Small intestine (tissue), 7 donors: ENCODE results near the gene ATOH8. TPM values are rescaled to one million over a fixed set of nuclear protein-coding genes. Genes with fewer than 3 reads are reported as not detected.
A peak's percentile ranks its signal among the peaks of the same experiment; 100 is the strongest.
"Not testable (repeated sequence)": the region's sequence is repeated elsewhere in the genome, so short reads cannot be mapped to it uniquely, and the experiment has no call there.

Experiments
- DNase-seq, 2 donors: peaks; one replicate each; pipeline versions ENCODE4 v3.0.0 to v3.0.0-alpha.2; 2013
- FAIRE-seq: peaks from 2 replicates; lab custom pipeline; 2012; peaks lifted over from hg19 to GRCh38; lab: Jason Lieb, UNC
- H3K27ac ChIP-seq, 3 donors: one replicate each; pipeline ENCODE4 v1.5.1; 2013; ENCODE audit warnings: low read length in 2 of 3, mild to moderate bottlenecking in 2 of 3, control low read depth in 1 of 3, inconsistent platforms in 1 of 3, low read depth in 1 of 3, moderate library complexity in 1 of 3
- H3K27me3 ChIP-seq, 3 donors: one replicate each; pipeline ENCODE4 v1.6.1; 2013; ENCODE audit warnings: low read length in 3 of 3, inconsistent platforms in 1 of 3; ENCODE audit not compliant: control insufficient read depth in 3 of 3, insufficient read depth in 3 of 3
- H3K36me3 ChIP-seq, 3 donors: one replicate each; pipeline ENCODE4 v1.6.1; 2013; ENCODE audit warnings: low read length in 3 of 3, inconsistent platforms in 1 of 3, low read depth in 1 of 3, mild to moderate bottlenecking in 1 of 3, moderate library complexity in 1 of 3; ENCODE audit not compliant: control insufficient read depth in 3 of 3, insufficient read depth in 2 of 3
- H3K4me1 ChIP-seq, 3 donors: one replicate each; pipeline ENCODE4 v1.6.1; 2013; ENCODE audit warnings: low read length in 2 of 3, inconsistent platforms in 1 of 3, low read depth in 1 of 3, mild to moderate bottlenecking in 1 of 3, moderate library complexity in 1 of 3; ENCODE audit not compliant: control insufficient read depth in 3 of 3, insufficient read depth in 2 of 3
- H3K4me3 ChIP-seq, 3 donors: one replicate each; pipeline ENCODE4 v1.5.1; 2013; ENCODE audit warnings: low read length in 3 of 3, control low read depth in 1 of 3, inconsistent platforms in 1 of 3, low read depth in 1 of 3, mild to moderate bottlenecking in 1 of 3, moderate library complexity in 1 of 3
- H3K9me3 ChIP-seq, 2 donors: one replicate each; pipeline ENCODE4 v1.6.1; 2013; ENCODE audit warnings: low read depth in 1 of 2, low read length in 1 of 2; ENCODE audit not compliant: control insufficient read depth in 2 of 2, insufficient read depth in 1 of 2
- WGBS, 3 donors: extraction: QIAGEN DNeasy Blood & Tissue Kit; methylation state at CpG; one replicate each; pipeline ENCODE4 v1.1.7; 2013; 5-methylcytosine and 5-hydroxymethylcytosine counted together
- polyA plus RNA-seq, 4 donors: library from polyadenylated mRNA; stranded (reverse) in 3 of 4; unstranded in 1 of 4; fragments of 200-250 nt in 3 of 4; fragments of 120-200 nt in 1 of 4; gene quantifications; one replicate each; pipeline versions ENCODE4 v1.2.1 to v1.2.3, GENCODE V29; 2013
- donor health status: healthy with polysubstance abuse.
- donor health status: control.
- donor health status: control.
- donor health status: Bipolar disorder and iron deficiency.
- donor health status: healthy.

ATOH8 gene
- polyA plus RNA-seq, 4 donors: 1.6 to 18.4 (median 3.7) TPM

DNA sequence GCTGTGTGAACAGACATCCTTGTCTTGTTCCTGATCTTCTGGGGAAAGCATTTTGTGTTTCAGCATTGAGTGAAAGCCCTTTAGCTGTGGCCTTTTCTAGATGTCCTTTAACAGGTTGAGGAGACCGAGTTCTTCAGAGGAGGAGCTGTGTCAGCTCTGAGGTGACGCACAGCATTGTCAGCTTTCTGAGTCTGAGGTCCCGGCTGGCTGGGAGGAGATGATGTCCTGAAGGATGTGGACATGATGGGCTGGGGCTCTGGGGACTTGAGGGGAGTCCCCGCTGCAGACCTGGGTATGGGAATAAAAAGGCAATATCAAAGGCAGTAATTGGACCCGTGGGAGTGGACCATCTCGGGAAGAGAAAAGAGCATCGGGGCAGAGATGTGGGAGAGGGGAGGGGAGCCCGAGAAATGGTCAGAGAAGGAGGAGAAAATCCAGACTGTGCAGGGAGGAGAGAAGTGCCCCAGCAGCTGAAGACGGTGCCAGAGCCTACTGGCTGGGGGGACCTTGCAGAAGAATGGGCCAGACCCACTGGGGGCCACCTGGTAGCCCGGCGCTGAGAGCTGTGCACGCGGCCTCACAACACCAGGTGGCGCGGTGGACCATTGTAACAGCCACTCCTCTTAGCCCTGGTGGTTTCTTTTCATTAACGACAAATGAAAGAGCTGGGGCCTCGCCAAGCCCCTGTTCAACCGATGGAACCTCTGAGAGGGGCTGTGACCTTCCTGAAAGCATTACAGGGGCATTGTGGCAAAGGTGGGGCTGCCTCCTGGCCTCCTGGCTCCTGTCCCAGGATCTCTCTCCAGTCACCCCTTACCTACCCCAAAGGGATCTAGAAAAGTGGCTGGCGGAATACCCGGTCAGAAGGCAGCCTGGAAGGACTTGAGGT lies 73.4 kb downstream of the ATOH8 start:
- 24 to 28% (median 25%) methylated on average over 20 of the region's 20 CpGs for WGBS, 3 donors
- no peak overlapping the region for H3K27ac ChIP-seq
- DNase-seq: peak; percentile 59 to 75
- H3K4me1 ChIP-seq: peaks cover 0 to 4% (median 0%) of the 10 kb centered on the region in 3 donors
- H3K4me3 ChIP-seq: no peak overlapping the region
- no peaks in the 10 kb centered on the region for H3K36me3 ChIP-seq
- H3K27me3 ChIP-seq: no peaks in the 10 kb centered on the region
- peaks cover 0 to 3% of the 10 kb centered on the region in 2 donors for H3K9me3 ChIP-seq
- no peak for FAIRE-seq

DNA sequence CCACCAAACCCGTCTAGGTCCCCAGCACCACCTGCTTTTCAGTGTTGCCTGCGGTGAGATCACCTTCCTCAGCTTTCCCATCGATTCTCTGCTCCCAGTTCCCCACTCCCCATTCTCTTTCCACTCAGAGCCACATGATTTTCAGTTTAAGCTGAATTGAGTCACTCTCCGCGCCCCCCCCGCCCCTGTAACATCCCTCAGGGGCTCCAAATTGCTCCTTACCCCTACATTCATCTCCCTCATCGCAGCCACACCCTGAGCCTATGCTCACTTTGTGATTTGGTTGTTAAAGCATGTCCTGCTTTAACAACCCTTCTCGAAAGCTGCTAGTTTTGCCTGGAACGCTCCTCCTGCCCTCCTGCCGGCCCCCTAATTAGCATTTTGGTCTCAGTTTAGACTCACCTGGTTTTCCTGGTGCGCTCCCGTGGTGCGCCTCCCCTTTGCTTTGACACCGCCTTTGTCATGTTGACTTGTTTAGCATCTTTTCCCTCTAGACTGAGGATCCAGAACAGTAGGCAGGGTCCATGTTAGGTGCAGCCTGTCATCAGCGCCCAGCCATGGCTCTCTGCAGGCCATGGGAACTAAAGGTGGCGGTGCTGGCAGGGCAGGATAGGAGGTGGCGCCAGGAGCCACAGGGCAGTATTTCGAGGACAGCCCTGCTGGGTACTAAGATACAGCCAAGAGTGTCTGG lies 74.2 kb downstream of the ATOH8 start:
- WGBS, 3 donors: 61 to 75% (median 62%) methylated on average over 18 of the region's 18 CpGs
- H3K9me3 ChIP-seq: peaks cover 0 to 3% of the 10 kb centered on the region in 2 donors
- peaks cover 0 to 4% (median 0%) of the 10 kb centered on the region in 3 donors for H3K4me1 ChIP-seq
- FAIRE-seq (no peak), DNase-seq (no peak)
- no peaks in the 10 kb centered on the region for H3K27me3 ChIP-seq
- H3K27ac ChIP-seq: no peak overlapping the region
- H3K4me3 ChIP-seq: no peak overlapping the region
- H3K36me3 ChIP-seq: no peaks in the 10 kb centered on the region

DNA sequence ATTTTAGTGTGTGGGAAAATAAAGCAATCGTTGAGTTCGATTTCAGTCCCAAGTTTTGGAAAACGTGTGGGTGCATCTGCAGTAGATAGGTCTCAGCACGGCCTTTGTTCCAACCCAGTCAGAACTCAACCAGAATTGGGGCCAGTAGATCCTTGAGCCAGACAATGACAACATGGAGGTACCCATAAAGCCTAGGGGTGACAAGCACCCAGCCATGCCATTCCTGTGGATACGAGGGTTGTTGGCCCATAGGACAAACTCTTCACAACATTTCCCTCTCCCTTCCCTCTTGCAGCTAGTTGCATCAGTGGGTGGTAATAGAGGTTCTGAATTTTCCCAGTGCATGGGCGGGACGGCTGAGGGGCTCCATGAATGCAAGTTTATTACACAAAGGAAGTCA lies 74.9 kb downstream of the ATOH8 start:
- H3K4me1 ChIP-seq: peaks cover 0 to 4% (median 0%) of the 10 kb centered on the region in 3 donors
- H3K4me3 ChIP-seq: no peak overlapping the region
- H3K27ac ChIP-seq: no peak overlapping the region
- no peak for DNase-seq
- H3K36me3 ChIP-seq: no peaks in the 10 kb centered on the region
- H3K27me3 ChIP-seq: no peaks in the 10 kb centered on the region
- 78 to 95% (median 89%) methylated on average over 7 of the region's 7 CpGs for WGBS, 3 donors
- H3K9me3 ChIP-seq: peaks cover 0 to 3% of the 10 kb centered on the region in 2 donors
- no peak for FAIRE-seq

DNA sequence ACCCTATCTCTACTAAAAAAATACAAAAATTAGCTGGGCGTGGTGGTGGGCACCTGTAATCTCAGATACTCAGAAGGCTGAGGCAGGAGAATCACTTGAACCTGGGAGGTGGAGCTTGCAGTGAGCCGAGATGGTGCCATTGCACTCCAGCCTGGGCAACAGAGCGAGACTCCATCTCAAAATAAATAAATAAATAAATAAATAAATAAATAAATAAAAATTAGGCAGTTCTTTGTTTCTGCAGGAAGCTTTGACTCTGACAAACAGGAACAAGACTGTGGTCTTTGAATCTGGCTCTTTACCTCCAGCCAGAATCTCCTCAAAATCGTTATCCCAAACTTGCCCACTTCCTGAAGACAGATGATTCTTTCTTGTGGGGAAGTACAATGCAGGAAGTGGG lies 75.6 kb downstream of the ATOH8 start:
- WGBS, 3 donors: 78 to 86% (median 85%) methylated on average over 4 of the region's 4 CpGs
- not testable (repeated sequence) for DNase-seq, H3K27ac ChIP-seq

DNA sequence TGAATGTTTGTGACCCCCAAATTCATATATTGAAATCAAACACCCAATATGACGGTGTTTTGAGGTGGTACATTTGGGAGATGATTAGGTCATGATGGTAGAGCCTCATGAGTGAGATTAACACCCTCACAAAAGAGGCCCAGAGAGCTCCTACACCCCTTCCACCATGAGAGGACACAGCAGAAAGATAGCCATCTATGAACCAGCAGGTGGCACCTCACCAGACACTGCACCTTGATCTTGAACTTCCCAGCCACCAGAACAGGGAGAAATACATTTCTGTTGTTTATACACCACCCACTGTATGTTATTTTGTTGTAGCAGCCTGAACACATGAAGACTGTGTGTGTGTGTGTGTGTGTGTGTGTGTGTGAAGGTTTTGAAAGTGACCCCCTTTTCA lies 76.9 kb downstream of the ATOH8 start:
- peaks cover 0 to 4% (median 0%) of the 10 kb centered on the region in 3 donors for H3K4me1 ChIP-seq
- H3K27me3 ChIP-seq: no peaks in the 10 kb centered on the region
- DNase-seq: no peak
- H3K9me3 ChIP-seq: peaks cover 0 to 3% of the 10 kb centered on the region in 2 donors
- H3K36me3 ChIP-seq: no peaks in the 10 kb centered on the region
- H3K27ac ChIP-seq: no peak overlapping the region
- FAIRE-seq: no peak
- H3K4me3 ChIP-seq: no peak overlapping the region
- 41 to 90% (median 74%) methylated on average over 1 of the region's 1 CpG for WGBS, 3 donors

More for the DNA sequence above, 75.6 kb downstream of the ATOH8 start:
- H3K4me3 ChIP-seq, H3K9me3 ChIP-seq, H3K36me3 ChIP-seq, H3K27me3 ChIP-seq, H3K4me1 ChIP-seq, FAIRE-seq: not testable (repeated sequence)

DNA sequence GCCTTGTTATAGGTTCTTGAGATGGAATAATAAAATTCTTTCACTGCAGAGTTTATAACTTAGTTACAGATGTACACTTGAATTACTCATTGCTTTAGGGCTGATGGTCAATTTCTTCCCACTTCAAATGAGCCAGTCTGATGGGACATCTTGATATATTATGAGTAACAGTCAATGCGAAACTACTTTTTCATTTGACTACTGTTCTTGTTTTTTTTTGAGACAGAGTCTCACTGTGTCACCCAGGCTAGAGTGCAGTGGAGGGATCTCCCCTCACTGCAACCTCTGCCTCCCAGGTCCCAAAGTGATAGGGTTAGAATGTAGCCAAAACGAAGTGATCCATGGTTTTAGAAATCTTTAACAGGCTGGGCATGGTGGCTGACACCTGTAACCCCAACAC lies 77.9 kb downstream of the ATOH8 start:
- WGBS, 3 donors: 73 to 82% (median 75%) methylated on average over 2 of the region's 2 CpGs
- Histone ChIP-seq H3K27me3 (no peaks in the 10 kb centered on the region), H3K4me1 (peaks cover 0 to 4% (median 0%) of the 10 kb centered on the region in 3 donors), H3K9me3 (peaks cover 0 to 3% of the 10 kb centered on the region in 2 donors), H3K27ac (no peak overlapping the region), H3K36me3 (no peaks in the 10 kb centered on the region), H3K4me3 (no peak overlapping the region)
- DNase-seq (no peak), FAIRE-seq (no peak)

DNA sequence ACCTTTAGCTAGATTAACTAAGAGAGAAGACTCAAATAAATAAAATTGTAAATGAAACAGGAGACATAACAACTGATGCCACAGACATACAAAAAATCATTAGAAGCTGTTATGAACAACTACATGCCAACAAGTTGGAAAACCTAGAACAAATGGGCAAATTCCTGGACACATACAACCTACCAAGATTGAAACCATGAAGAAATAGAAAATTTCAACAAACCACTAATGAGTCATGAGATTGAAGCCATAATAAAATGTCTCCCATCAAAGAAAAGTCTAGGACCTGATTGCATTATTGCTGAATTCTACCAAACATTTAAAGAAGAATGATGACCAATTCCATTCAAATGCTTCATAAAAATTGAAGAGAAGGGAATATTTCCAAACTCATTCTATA lies 80.7 kb downstream of the ATOH8 start:
- Histone ChIP-seq H3K27ac (no peak overlapping the region), H3K4me1 (no peaks in the 10 kb centered on the region), H3K36me3 (peaks cover 0 to 2% (median 0%) of the 10 kb centered on the region in 3 donors), H3K9me3 (peaks cover 0 to 6% of the 10 kb centered on the region in 2 donors), H3K27me3 (peaks cover 0 to 4% (median 0%) of the 10 kb centered on the region in 3 donors), H3K4me3 (no peak overlapping the region)
- FAIRE-seq (no peak), DNase-seq (no peak)
